Caki2 (cell line): ENCODE measurements around the gene BIRC2. TPM values are rescaled to one million over a fixed set of nuclear protein-coding genes. Genes with fewer than 3 reads are reported as not detected.
"Not testable (repeated sequence)": the region's sequence is repeated elsewhere in the genome, so short reads cannot be mapped to it uniquely, and the experiment has no call there.

Experiments
- DNase-seq: peaks from one replicate; pipeline ENCODE4 v3.0.0-alpha.2; 2015; ENCODE audit warnings: low read depth
- in situ Hi-C: cut with HindIII; loops from 2 replicates; pipeline ENCODE4 v1.10.0; 2016; ENCODE audit warnings: low sequenced_read_pairs, low pct_unique_long_range_greater_than_20kb, mixed read lengths
- total RNA-seq: library from RNA; depleted of rRNA; stranded (reverse); fragments of >200 nt; shearing (Covaris generic); gene quantifications from 2 replicates; pipeline ENCODE4 v1.2.3, GENCODE V29; 2014; ENCODE audit warnings: low replicate concordance; rRNA removed

Gene BIRC2
- total RNA-seq = 37.2 and 46.7 TPM in 2 replicates

GRCh38 chr11:102346748-102347461 is at the start of gene BIRC2:
Gene BIRC2 (plus strand): TSS chr11:102347214. CDS start chr11:102349855, 2,641 bp downstream.
- in situ Hi-C loops = no loop called here
- peak; percentile 87 for DNase-seq

GRCh38 chr11:102300837-102301236 is 46.2 kb upstream of the BIRC2 start:
- DNase-seq, in situ Hi-C loops: not testable (repeated sequence)

GRCh38 chr11:102302241-102302640 is 44.8 kb upstream of the BIRC2 start:
- no peak for DNase-seq
- in situ Hi-C loops = no loop called here

- no peak for DNase-seq
- in situ Hi-C loops = no loop called here
Measured at GRCh38 chr11:102304686-102305085, 42.3 kb upstream of the BIRC2 start.

- no peak for DNase-seq
- in situ Hi-C loops = no loop called here
Measured at GRCh38 chr11:102305352-102306047, 41.5 kb upstream of the BIRC2 start.

- DNase-seq = peak; percentile 61
- in situ Hi-C loops = no loop called here
Measured at GRCh38 chr11:102306048-102306597, 40.9 kb upstream of the BIRC2 start.

- no peak for DNase-seq
- in situ Hi-C loops = no loop called here
Measured at GRCh38 chr11:102306817-102307726, 39.9 kb upstream of the BIRC2 start.

GRCh38 chr11:102307727-102308038 is 39.3 kb upstream of the BIRC2 start:
- DNase-seq = no peak
- in situ Hi-C loops = no loop called here

GRCh38 chr11:102309621-102310541 is 37.1 kb upstream of the BIRC2 start:
- in situ Hi-C loops = no loop called here
- DNase-seq = no peak

- no peak for DNase-seq
- in situ Hi-C loops = no loop called here
Measured at GRCh38 chr11:102312667-102313066, 34.3 kb upstream of the BIRC2 start.

GRCh38 chr11:102313238-102313940 is 33.6 kb upstream of the BIRC2 start:
- in situ Hi-C loops = no loop called here
- DNase-seq = peak; percentile 44

GRCh38 chr11:102314784-102315183 is 32.2 kb upstream of the BIRC2 start:
- no peak for DNase-seq
- in situ Hi-C loops = no loop called here

GRCh38 chr11:102316346-102316904 is 30.6 kb upstream of the BIRC2 start:
- no peak for DNase-seq
- in situ Hi-C loops = no loop called here

- in situ Hi-C loops = no loop called here
- DNase-seq = peak; percentile 98
Measured at GRCh38 chr11:102317099-102317767, 29.8 kb upstream of the BIRC2 start, which contains the start of gene BIRC3. Gene BIRC3 (plus strand): TSS chr11:102317484. CDS start chr11:102324510, 7,026 bp downstream.

- in situ Hi-C loops = no loop called here
- DNase-seq = no peak
Measured at GRCh38 chr11:102317768-102318103, 29.3 kb upstream of the BIRC2 start.

GRCh38 chr11:102318469-102318868 is 28.5 kb upstream of the BIRC2 start:
- in situ Hi-C loops = no loop called here
- DNase-seq = peak; percentile 73
